Measurements from ENCODE around the gene RIMS4. TPM values are rescaled to one million over a fixed set of nuclear protein-coding genes. Genes with fewer than 3 reads are reported as not detected.
A peak's percentile ranks its signal among the peaks of the same experiment; 100 is the strongest.

RIMS4 gene
- polyA plus RNA-seq, 2 donors: 0.04 to 0.05 TPM

GRCh38 chr20:44702776-44703175 lies 107.6 kb downstream of the RIMS4 start:
- WGBS, 2 donors: 29 to 40% methylated on average over 9 of the region's 9 CpGs
- no peaks in the 10 kb centered on the region for H3K27me3 ChIP-seq (ENCODE audit: control insufficient read depth in 1 of 2, insufficient read depth in 2 of 2, low read length in 2 of 2)
- no peaks in the 10 kb centered on the region for H3K9me3 ChIP-seq (ENCODE audit: control insufficient read depth in 2 of 2, insufficient read depth in 1 of 2, low read depth in 1 of 2, low read length in 1 of 2)
- peaks cover 2 to 4% of the 10 kb centered on the region in 2 donors for H3K4me1 ChIP-seq (ENCODE audit: control insufficient read depth in 2 of 2, insufficient read depth in 2 of 2, low read length in 1 of 2)
- no peak overlapping the region for H3K4me3 ChIP-seq (ENCODE audit: low read depth in 1 of 2, low read length in 2 of 2)
- H3K27ac ChIP-seq (ENCODE audit: low read depth in 2 of 2, low read length in 1 of 2): peak overlapping the region; percentile 50 to 67
- H3K36me3 ChIP-seq (ENCODE audit: control insufficient read depth in 2 of 2, insufficient read depth in 2 of 2, low read length in 1 of 2): no peaks in the 10 kb centered on the region

DNA sequence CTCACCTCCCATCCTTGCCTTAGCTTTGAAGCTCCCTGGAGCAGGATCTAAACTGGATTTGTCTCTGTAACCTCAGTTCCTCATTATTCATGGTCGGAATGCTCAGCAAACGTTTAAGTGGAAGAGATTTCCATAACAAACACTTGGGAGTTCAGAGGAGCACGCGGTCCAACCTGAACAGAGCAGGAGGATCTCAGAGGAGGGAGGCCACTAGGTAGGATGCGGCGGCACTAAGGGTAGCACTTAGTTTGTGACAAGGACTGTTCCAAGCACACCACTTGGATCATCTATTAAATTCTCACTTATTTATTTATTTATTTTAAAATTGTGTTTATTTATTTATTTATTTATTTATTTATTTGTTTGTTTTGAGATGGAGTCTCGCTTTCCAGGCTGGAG lies 108.5 kb downstream of the RIMS4 start:
- H3K27ac ChIP-seq (ENCODE audit: low read depth in 2 of 2, low read length in 1 of 2): no peak overlapping the region
- WGBS, 2 donors: 81 to 82% methylated on average over 7 of the region's 7 CpGs
- H3K9me3 ChIP-seq (ENCODE audit: control insufficient read depth in 2 of 2, insufficient read depth in 1 of 2, low read depth in 1 of 2, low read length in 1 of 2): no peaks in the 10 kb centered on the region
- peaks cover 2 to 4% of the 10 kb centered on the region in 2 donors for H3K4me1 ChIP-seq (ENCODE audit: control insufficient read depth in 2 of 2, insufficient read depth in 2 of 2, low read length in 1 of 2)
- H3K36me3 ChIP-seq (ENCODE audit: control insufficient read depth in 2 of 2, insufficient read depth in 2 of 2, low read length in 1 of 2): no peaks in the 10 kb centered on the region
- no peaks in the 10 kb centered on the region for H3K27me3 ChIP-seq (ENCODE audit: control insufficient read depth in 1 of 2, insufficient read depth in 2 of 2, low read length in 2 of 2)
- no peak overlapping the region for H3K4me3 ChIP-seq (ENCODE audit: low read depth in 1 of 2, low read length in 2 of 2)

Other genes starting within 250 kb of the RIMS4 start
- 10 to 100 TPM; 13.7 to 33.3 TPM for gene PKIG, start 228.0 kb downstream of the RIMS4 start, polyA plus RNA-seq
- gene ADA, start 158.8 kb downstream of the RIMS4 start, polyA plus RNA-seq: 1 to 10 TPM; 5.6 to 8.8 TPM
- 10 to 100 TPM; 24.5 to 48.2 TPM for gene CCN5, start 95.2 kb downstream of the RIMS4 start, polyA plus RNA-seq
- gene KCNK15, start 64.7 kb downstream of the RIMS4 start, polyA plus RNA-seq: under 1 TPM; 0.12 to 0.76 TPM
- 100 to 1,000 TPM in 1 of 2 donors, 10 to 100 TPM in 1; 53.4 to 112 TPM for gene YWHAB, start 75.2 kb upstream of the RIMS4 start, polyA plus RNA-seq
- gene PABPC1L, start 99.5 kb upstream of the RIMS4 start, polyA plus RNA-seq: 10 to 100 TPM; 12.1 to 31.6 TPM
- gene TOMM34, start 149.9 kb upstream of the RIMS4 start, polyA plus RNA-seq: 10 to 100 TPM in 1 of 2 donors, 1 to 10 TPM in 1; 6.4 to 18.5 TPM
- 1 to 10 TPM; 4.7 to 4.8 TPM for gene STK4, start 156.0 kb upstream of the RIMS4 start, polyA plus RNA-seq

Data from esophagus (tissue), 2 donors.